ENCODE measurements around the gene LBHD1. TPM values are rescaled to one million over a fixed set of nuclear protein-coding genes. Genes with fewer than 3 reads are reported as not detected.
"Not testable (repeated sequence)": the region's sequence is repeated elsewhere in the genome, so short reads cannot be mapped to it uniquely, and the experiment has no call there.

Gene LBHD1
- total and polyA plus RNA-seq, 2 of the 13 experiments (the other 11 are each of a cell fraction or from before 2014, with no cell fraction given), result 3.2 to 3.7 TPM

- TF ChIP-seq BCL6 (CRISPR knock-in tag; IDR thresholded peaks at IDR 0.05) (0 out of 2 replicates have a peak, but pooled peaks have one; percentile 0), ZNF333 (CRISPR knock-in tag; IDR thresholded peaks at IDR 0.05; ENCODE audit: borderline replicate concordance) (0 out of 2 replicates have a peak, but pooled peaks have one; percentile 17), ZNF30 (CRISPR knock-in tag; IDR thresholded peaks at IDR 0.05) (0 out of 2 replicates have a peak, but pooled peaks have one; percentile 45), MTA1 (CRISPR knock-in tag; IDR thresholded peaks at IDR 0.05; ENCODE audit: borderline replicate concordance) (no peak), JUND (CRISPR knock-in tag; IDR thresholded peaks at IDR 0.05) (no peak)
- H3K27ac ChIP-seq (ENCODE audit: extremely low read length, insufficient read depth, low read length), result peak overlapping the region; percentile 84
- H3K27me3 ChIP-seq (ENCODE audit: control insufficient read depth in 1 of 2, insufficient read depth in 2 of 2, low read length in 2 of 2), result no peaks in the 10 kb centered on the region
- peaks cover 39% of the 10 kb centered on the region for H3K4me1 ChIP-seq (ENCODE audit: insufficient read depth, low read length)
- ChIA-PET POLR2A (interaction anchor here (0.6 to 6.3 kb wide), 26 partner anchors 8 to 187 kb away, joined by 3 to 186 read pairs (median 6); partner anchors contain the start of genes B3GAT3, BSCL2, C11orf98 and CSKMT), CTCF (ENCODE audit: low intra/inter-chr PET ratio, low total read pairs) (no interaction called here)
- intact Hi-C loops (cut with micrococcal nuclease; ENCODE audit: unreplicated experiment) (loop anchor here (5.0 kb wide), 2 partner anchors 40 to 60 kb away; partner anchors contain the start of genes EML3, ROM1 and TUT1), in situ Hi-C loops (cut with HindIII; ENCODE audit: extremely low pct_ligation_motif_present, low pct_unique_long_range_greater_than_20kb) (no loop called here)
- peaks cover 20% of the 10 kb centered on the region for H3K79me2 ChIP-seq (ENCODE audit: insufficient read depth, low read length)
- no peak overlapping the region for H2AFZ ChIP-seq (ENCODE audit: low read length)
- 59% methylated on average over 9 of the region's 16 CpGs for WGBS (ENCODE audit: low lambda C conversion rate)
- H3K9ac ChIP-seq (ENCODE audit: insufficient read depth, low read depth, low read length), result peak overlapping the region; percentile 97
- H3K36me3 ChIP-seq (replicated peaks in 1 of 2; ENCODE audit: control insufficient read depth in 1 of 2, insufficient read depth in 2 of 2, low read length in 2 of 2), result peaks cover 4 to 14% of the 10 kb centered on the region in 2 experiments; a peak in 3 of 5 replicates
- H3K4me2 ChIP-seq (ENCODE audit: low read depth, low read length), result peak overlapping the region; percentile 97
- FAIRE-seq (no peak), ATAC-seq (peak; percentile 16), DNase-seq (ENCODE audit: low spot score) (no peak)
- H3K4me3 ChIP-seq (replicated peaks in 1 of 3; ENCODE audit: insufficient read depth in 1 of 3, low read depth in 2 of 3, low read length in 3 of 3), result peak overlapping the region; percentile 88 to 92 (median 89)
- TSS peak; percentile 79 for BruUV-seq (replicated peaks)
- H3K9me3 ChIP-seq (ENCODE audit: low read length), result no peaks in the 10 kb centered on the region
- H4K20me1 ChIP-seq (ENCODE audit: insufficient read depth, low read length), result no peaks in the 10 kb centered on the region; the same call in 1 of the 2 replicates
Measured at GRCh38 chr11:62652161-62653006, 19.7 kb downstream of the LBHD1 start.

- FAIRE-seq, result not testable (repeated sequence)
- intact Hi-C loops (cut with micrococcal nuclease; ENCODE audit: unreplicated experiment), result loop anchor here (5.0 kb wide), 2 partner anchors 38 to 58 kb away; partner anchors contain the start of genes EML3, ROM1 and TUT1
Measured at GRCh38 chr11:62650283-62650682, 21.8 kb downstream of the LBHD1 start.

More at GRCh38 chr11:62650283-62650682, 21.8 kb downstream of the LBHD1 start:
- WGBS (ENCODE audit: low lambda C conversion rate), result 95% methylated on average over 12 of the region's 12 CpGs
- ATAC-seq; H3K27ac ChIP-seq (ENCODE audit: extremely low read length, insufficient read depth, low read length); H3K4me3 ChIP-seq (replicated peaks in 1 of 3; ENCODE audit: insufficient read depth in 1 of 3, low read depth in 2 of 3, low read length in 3 of 3); CTCF ChIA-PET (ENCODE audit: low intra/inter-chr PET ratio, low total read pairs); H4K20me1 ChIP-seq (ENCODE audit: insufficient read depth, low read length); DNase-seq (ENCODE audit: low spot score); BruUV-seq (replicated peaks); H3K9me3 ChIP-seq (ENCODE audit: low read length); H3K9ac ChIP-seq (ENCODE audit: insufficient read depth, low read depth, low read length); in situ Hi-C loops (cut with HindIII; ENCODE audit: extremely low pct_ligation_motif_present, low pct_unique_long_range_greater_than_20kb); H3K4me2 ChIP-seq (ENCODE audit: low read depth, low read length); H2AFZ ChIP-seq (ENCODE audit: low read length); H3K27me3 ChIP-seq (ENCODE audit: control insufficient read depth in 1 of 2, insufficient read depth in 2 of 2, low read length in 2 of 2): not testable (repeated sequence)
- Histone ChIP-seq H3K4me1 (ENCODE audit: insufficient read depth, low read length) (peaks cover 40% of the 10 kb centered on the region), H3K79me2 (ENCODE audit: insufficient read depth, low read length) (peaks cover 31% of the 10 kb centered on the region), H3K36me3 (replicated peaks in 1 of 2; ENCODE audit: control insufficient read depth in 1 of 2, insufficient read depth in 2 of 2, low read length in 2 of 2) (peaks cover 4 to 14% of the 10 kb centered on the region in 2 experiments; a peak in 3 of 5 replicates)
- POLR2A ChIA-PET, result interaction anchor here (1.0 to 1.4 kb wide), 3 partner anchors 19 to 76 kb away, joined by 3 to 5 read pairs (median 4); partner anchors contain the start of genes EEF1G and UQCC3
- TF ChIP-seq ZNF770 (CRISPR knock-in tag; IDR thresholded peaks at IDR 0.05) (peak; percentile 58), ZBTB33 (CRISPR knock-in tag; IDR thresholded peaks at IDR 0.05) (peak; percentile 69)

Measured in HepG2 (cell line).